ENCODE results near the gene GTPBP3.
A peak's percentile ranks its signal among the peaks of the same experiment; 100 is the strongest.

The GTPBP3 gene

GRCh38 chr19:17309198-17309964 is 28.0 kb upstream of the GTPBP3 start, which contains the start of gene DDA1:
Gene DDA1, plus strand, starts transcription at chr19:17309563. Its CDS starts 92 bp downstream, at chr19:17309655.
- peak; percentile 100 for DNase-seq (ENCODE audit: low spot score)

- DNase-seq (ENCODE audit: low spot score): peak; percentile 15
These were observed 27.3 kb upstream of the GTPBP3 start for GRCh38 chr19:17309965-17310461.

GRCh38 chr19:17311455-17312188 is 25.7 kb upstream of the GTPBP3 start:
- DNase-seq (ENCODE audit: low spot score): no peak

- DNase-seq (ENCODE audit: low spot score): no peak
These were observed 24.9 kb upstream of the GTPBP3 start for GRCh38 chr19:17312189-17313113.

- DNase-seq (ENCODE audit: low spot score): no peak
These were observed 23.3 kb upstream of the GTPBP3 start for GRCh38 chr19:17314007-17314593.

- DNase-seq (ENCODE audit: low spot score): no peak
These were observed 18.4 kb upstream of the GTPBP3 start for GRCh38 chr19:17318966-17319365.

- no peak for DNase-seq (ENCODE audit: low spot score)
These were observed 17.7 kb upstream of the GTPBP3 start for GRCh38 chr19:17319473-17320238.

- DNase-seq (ENCODE audit: low spot score): no peak
These were observed 16.9 kb upstream of the GTPBP3 start for GRCh38 chr19:17320435-17320834.

GRCh38 chr19:17321655-17322489 is 15.5 kb upstream of the GTPBP3 start:
- DNase-seq (ENCODE audit: low spot score): no peak

GRCh38 chr19:17322854-17323253 is 14.5 kb upstream of the GTPBP3 start:
- DNase-seq (ENCODE audit: low spot score): no peak

- no peak for DNase-seq (ENCODE audit: low spot score)
These were observed 13.9 kb upstream of the GTPBP3 start for GRCh38 chr19:17323300-17323963.

GRCh38 chr19:17323964-17324332 is 13.4 kb upstream of the GTPBP3 start:
- DNase-seq (ENCODE audit: low spot score): no peak

GRCh38 chr19:17324357-17325114 is 12.8 kb upstream of the GTPBP3 start:
- DNase-seq (ENCODE audit: low spot score): no peak

- DNase-seq (ENCODE audit: low spot score): no peak
These were observed 12.2 kb upstream of the GTPBP3 start for GRCh38 chr19:17325133-17325532.

GRCh38 chr19:17325881-17326594 is 11.3 kb upstream of the GTPBP3 start:
- no peak for DNase-seq (ENCODE audit: low spot score)

GRCh38 chr19:17326595-17326966 is 10.8 kb upstream of the GTPBP3 start:
- no peak for DNase-seq (ENCODE audit: low spot score)

- DNase-seq (ENCODE audit: low spot score): no peak
These were observed 10.2 kb upstream of the GTPBP3 start for GRCh38 chr19:17327068-17327653.

Data from activated CD4-positive, alpha-beta T cell treated with anti-CD3 and anti-CD28 coated beads, Interleukin-2, Interleukin-4, amounts not matched to agents 100 ng/mL and 50 ng/mL, durations not matched to agents 16 hours and 8 hours (primary cell).